HPDE6-E6E7 (cell line): ENCODE data around the gene SPATA16.
"Not testable (repeated sequence)": the region's sequence is repeated elsewhere in the genome, so short reads cannot be mapped to it uniquely, and the experiment has no call there.

Experiments
- DNase-seq: peaks from one replicate; pipeline ENCODE4 v3.0.0; 2011; ENCODE audit warnings: missing footprints; ENCODE audit errors: extremely low spot score

The SPATA16 gene

DNA sequence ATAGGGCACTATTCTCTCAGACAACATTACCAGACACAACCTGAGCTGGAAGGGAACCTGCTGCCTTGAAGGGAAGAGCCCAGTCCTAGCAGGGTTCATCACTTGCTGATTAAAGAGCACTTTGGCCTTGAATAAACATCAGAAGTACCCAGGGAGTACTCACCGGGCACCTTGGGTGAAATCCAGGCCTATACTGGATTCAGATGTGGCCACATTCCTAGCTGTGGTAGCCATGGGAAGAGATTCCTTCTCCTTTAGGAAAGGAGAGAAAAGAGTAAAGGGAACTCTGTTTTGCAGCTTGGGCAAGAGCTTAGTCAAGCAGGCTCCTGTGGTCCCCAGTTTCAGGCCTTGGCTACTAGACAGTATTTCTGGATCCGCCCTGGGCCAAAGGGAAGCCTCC, 195.0 kb downstream of the SPATA16 start:
- DNase-seq, result no peak

DNA sequence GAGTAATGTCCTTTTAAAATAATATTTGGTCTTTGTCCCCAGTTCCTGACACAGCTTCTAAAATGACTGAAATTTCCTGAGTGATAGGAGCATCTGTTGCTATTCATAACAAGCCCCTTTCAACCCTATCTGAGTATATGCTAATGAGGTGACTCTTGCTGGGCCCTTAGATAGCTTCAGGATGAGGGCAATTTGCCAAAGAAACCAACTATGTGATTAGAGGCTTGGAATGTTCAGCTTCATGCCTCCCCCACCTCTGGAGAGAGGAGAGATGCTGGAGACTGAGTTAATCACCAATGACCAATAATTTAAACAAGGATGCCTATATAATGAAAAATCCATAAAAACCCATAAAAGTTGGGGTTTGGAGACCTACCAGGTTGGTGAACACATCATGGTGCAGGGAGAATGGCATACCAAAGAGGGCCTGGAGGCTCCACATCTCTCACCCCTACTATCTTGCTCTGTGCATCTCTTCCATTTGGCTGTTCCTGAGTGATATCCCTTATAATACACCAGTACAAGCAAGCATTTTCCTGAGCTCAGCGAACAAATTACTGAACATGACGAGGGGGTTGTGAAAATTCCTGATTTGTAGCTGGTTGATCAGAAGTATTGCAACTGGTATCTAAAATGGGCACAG, 201.3 kb downstream of the SPATA16 start:
- no peak for DNase-seq

- no peak for DNase-seq
These were observed 202.2 kb downstream of the SPATA16 start for GRCh38 chr3:172938788-172939187.

DNA sequence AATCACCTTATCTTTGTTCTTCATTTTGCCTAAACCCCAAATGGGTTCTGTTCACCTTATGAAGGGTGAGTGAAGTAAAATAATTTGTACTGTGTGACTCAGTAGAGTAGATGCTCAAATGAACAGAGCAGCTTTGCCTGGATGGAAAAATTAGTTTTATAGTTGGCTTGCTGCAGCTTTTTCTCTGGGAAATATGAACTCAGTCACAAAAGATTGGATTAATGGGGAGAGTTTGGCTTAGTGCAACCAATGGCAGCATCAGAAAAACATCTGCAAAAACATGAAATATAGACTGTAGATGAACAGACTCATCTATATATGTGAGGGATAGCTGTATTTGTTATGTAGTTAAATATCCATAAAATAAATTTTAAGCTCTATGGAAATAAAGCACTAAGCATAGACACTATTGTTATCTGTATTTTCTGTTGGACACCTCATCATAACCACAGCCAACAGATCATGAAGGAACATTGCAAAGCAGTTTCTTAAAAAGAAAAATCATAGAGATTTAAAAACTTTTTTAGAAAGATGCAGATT, 209.2 kb downstream of the SPATA16 start:
- no peak for DNase-seq

- DNase-seq, result no peak
These were observed 211.6 kb downstream of the SPATA16 start for GRCh38 chr3:172929451-172929850.

- no peak for DNase-seq
These were observed 216.5 kb downstream of the SPATA16 start for GRCh38 chr3:172924546-172924945.

DNA sequence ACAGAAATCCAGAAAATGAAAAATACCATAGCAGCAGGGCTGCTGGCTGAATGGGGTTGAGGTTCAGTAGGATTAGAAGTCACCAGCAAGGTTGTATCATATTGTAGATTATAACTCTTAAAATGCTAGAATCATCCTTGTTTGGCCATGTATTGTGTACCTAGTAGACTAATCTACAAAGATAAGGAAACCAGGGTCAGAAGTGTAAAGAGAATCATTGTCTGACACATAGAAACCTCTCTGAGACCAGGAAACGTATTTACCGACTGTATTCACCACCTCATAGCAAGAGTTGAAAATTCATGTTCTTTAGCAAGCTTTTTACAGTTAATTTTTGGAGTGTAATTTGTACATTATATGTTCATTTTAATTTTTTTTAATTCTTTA, 221.7 kb downstream of the SPATA16 start:
- no peak for DNase-seq

DNA sequence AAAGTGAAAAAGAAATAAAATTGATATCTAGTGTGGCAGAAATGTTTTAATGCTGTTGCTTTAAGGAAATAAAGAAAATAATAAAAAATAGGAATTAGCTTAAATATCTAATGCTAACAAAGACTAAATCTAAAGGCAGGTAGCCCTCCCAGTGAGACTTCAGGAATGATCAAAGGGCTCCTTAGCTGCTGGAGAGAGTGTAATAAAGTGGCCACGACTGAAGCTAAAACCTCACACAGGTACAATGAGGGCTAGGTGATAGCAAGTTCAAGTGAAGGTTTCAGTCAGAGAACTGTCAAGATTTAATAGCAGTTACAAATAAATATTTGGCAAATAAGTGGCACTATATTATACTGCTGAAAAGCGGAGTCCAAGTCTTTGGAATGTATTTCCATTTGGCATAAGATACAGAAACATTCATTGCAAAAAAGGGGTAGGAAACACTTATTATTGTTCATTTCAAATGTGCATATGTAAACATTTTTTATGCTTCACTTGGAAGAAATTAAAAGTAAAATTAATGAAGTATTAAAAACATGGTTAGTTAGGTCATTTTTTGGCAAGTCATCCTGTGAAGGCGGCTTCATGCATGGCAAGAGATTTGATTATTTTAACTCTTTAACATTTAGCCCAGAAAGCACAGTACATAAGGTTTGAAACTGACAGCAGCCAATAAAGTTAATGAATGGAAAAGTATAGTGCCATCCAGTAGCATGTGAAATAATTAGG, 222.3 kb downstream of the SPATA16 start:
- no peak for DNase-seq

DNA sequence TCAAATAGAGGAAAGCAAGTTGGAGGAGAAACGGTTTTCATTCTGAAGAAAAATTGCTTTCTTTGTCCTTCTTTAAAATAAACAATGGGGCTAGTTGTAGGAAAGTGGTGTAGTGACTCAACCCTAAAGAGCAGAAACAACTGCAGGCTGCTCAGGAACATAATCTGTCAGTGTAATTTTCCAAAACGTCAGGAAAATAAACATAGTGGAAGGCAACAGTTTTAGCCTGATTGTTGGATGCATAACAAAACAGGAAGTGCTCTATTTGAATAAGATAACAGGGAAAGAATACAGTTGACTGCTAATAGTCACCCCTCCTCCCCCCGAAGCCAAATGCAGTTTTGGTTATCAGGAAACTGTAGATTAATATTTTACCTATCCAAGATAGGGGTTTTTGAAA, 222.9 kb downstream of the SPATA16 start:
- DNase-seq, result no peak

- DNase-seq, result no peak
These were observed 225.0 kb downstream of the SPATA16 start for GRCh38 chr3:172915911-172916514.

DNA sequence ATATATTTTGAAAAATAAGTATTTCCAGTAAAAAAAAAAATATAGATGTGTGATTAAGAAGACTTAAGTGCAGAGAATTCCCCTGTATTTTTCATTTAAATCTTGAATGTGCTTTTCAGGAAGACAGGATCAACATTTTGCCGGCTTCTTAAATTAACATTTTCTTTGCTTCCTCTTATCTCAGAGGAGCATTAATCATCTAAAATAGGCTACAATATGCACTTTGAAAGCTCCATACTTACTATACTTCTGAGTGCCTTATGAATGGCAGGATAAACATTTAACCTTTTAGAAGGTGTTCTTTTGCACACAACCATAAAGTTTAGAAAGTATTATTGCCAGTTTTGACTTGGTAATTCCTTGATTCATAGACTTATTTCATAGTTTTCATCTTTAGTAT, 226.2 kb downstream of the SPATA16 start:
- DNase-seq, result no peak

GRCh38 chr3:172913911-172914655, 227.0 kb downstream of the SPATA16 start:
- DNase-seq, result no peak

DNA sequence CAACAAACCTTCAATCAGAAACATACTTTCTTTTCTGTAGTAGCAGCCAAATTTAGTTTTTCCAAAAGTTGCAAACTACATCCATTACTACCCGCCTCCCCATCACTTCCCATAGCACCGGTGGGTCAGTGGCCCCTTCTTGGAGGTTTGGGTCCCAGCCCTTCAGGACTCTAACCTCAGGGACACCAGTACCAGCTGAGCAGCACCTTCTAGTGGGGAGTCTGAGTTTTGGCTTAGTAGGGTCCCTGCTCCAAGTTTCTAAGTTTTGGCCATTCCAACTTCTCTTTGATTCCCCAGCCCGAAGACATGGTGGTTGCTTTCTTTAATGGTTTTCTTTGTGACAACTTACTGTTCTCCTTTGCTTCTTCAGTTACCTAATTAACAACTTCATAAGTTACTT, 229.9 kb downstream of the SPATA16 start:
- no peak for DNase-seq

DNA sequence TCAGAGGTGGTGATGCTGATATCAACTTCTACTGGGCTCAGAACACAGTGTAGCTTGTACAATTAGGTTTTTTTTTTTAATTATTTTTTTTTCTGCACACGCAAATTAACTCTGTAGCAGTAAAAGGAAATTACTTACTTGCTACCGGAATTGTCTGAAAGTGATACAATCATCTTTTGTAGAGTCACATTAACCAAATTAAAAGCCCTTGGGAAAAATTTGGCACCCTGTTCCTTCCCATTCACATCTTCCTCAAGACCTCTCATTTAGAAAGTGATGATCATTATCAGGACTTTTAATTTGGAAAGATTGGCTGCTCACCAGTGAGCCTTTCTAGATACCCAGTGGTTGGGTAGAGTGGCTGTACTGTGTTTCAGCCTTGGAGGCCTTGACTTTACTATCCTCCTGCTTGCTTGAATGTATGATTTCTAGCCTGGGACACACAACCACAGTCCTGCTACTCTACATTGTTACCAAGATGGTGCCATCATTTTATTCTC, 232.2 kb downstream of the SPATA16 start:
- no peak for DNase-seq

GRCh38 chr3:172905451-172905850, 235.6 kb downstream of the SPATA16 start:
- no peak for DNase-seq

- DNase-seq, result no peak
These were observed 236.2 kb downstream of the SPATA16 start for GRCh38 chr3:172904711-172905373.

DNA sequence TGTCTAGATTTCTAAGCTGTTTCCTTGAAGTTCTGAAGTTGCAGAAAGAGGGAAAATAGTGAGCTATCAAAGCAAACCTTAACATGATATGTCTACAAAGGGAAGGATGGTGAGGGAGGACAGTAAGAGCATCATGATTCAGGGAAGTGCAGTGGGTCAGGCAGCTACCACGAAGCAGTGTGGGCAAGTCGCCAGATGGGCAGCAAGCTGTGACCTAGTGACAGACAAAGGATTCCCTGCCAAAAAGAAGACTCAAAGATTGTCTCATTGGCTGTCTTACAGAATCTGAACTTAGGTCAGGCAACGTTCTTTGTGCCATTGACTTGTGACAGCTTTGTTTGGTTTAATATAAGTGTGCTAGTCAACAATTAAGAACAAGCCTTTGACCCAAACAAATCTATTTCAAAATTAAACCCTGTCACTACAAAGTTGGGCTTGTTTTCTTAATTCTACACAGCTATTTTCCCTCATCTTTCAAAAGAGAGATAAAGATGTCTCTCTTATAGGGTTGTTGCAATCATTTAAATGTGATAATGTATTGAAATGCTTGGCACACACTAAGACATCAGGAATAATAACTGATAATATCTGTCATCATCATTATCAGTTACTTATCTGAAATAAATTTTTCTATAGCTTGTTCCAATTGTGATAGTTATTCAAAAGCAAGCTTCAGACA, 237.3 kb downstream of the SPATA16 start:
- DNase-seq, result no peak

GRCh38 chr3:172892158-172892557, 248.9 kb downstream of the SPATA16 start:
- DNase-seq, result no peak

DNA sequence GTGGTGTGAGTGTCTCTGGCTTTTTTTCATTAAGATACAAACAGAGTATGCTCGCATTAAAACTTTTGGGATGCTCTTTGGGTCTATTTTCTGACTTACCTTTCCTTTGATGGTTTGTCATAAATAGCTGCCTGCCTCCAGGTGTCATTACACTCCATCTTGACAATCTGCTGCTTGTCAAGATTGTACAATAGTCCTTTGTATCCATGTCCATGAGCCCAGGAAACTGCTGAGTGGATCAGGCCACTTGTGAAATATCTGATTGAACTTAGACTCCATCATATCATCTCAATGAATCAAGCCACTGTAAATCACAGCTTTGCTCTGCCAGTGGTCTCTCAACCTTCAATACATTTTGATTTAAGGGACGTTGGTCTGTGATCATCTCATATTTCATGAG, 255.3 kb downstream of the SPATA16 start:
- DNase-seq, result no peak

GRCh38 chr3:172882563-172882962, 258.5 kb downstream of the SPATA16 start:
- DNase-seq, result no peak

DNA sequence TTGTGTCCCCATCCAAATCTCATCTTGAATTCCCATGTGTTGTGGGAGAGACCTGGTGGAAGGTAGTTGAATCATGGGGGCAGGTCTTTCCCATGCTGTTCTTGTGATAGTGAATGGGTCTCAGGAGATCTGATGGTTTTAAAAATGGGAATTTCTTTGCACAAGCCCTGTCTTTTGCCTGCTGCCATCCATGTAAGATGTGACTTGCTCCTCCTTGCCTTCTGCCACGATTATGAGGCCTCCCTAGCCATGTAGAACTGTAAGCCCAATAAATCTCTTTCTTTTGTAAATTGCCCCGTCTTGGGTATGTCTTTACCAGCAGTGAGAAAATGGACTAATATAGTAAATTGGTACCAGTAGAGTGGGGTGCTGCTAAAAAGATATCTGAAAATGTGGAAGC, 261.7 kb downstream of the SPATA16 start:
- DNase-seq, result not testable (repeated sequence)
